ENCODE results near the gene PIAS4.
A peak's percentile ranks its signal among the peaks of the same experiment; 100 is the strongest.

Gene PIAS4

DNA sequence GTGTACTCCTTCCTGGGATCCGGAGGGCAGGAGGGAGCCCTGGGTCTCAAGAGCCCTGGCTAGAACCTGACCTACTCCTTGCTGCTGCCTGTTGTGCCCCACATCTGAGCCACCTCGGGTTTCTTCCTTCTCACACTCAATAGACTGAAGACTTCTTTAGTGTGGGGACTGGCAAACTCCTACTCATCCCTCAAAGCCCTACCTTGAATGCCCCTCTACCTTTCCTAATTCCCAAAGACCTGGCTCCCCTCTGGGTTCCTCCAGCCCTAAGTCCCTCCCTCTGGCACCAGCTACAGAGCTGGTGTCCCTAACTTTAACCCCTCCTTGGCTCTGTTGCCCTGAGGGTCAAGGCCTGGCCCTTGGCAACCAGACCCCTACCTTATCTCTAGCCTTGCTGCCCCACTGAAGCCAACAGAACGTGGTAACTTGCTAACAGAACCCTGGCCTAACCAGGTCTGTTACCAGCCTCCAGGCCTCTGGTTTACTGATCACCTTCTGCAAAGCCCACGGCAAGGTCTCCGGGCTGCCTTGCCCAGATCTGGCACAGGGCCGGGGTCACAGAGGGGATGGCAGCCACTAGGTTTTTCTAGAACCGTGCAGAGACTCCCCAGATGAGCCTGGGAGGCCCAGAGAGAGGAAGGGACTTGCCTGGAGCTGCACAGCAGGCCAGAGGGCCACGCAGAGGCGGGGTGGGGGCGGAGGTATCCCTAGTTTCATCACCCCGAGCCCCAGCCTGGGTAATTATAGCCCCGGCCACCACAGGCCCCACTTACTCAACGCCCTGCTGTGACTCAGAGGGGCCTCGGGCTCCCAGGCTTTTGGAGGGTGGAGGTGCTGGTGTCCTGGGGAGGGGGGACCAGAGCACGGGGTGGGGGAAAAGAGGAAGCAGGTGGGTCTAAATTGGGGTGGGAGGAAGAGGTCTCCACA, 43.9 kb downstream of the PIAS4 start:
- TF ChIP-seq BACH2 (CRISPR knock-in tag; IDR thresholded peaks at IDR 0.05; ENCODE audit: borderline replicate concordance) = no peak
- TF ChIP-seq ZFP30 (CRISPR knock-in tag; IDR thresholded peaks at IDR 0.05) = no peak
- no peak for TF ChIP-seq ARNTL (CRISPR knock-in tag; IDR thresholded peaks at IDR 0.05; ENCODE audit: borderline replicate concordance, low read depth)
- TF ChIP-seq OSR1 (CRISPR knock-in tag; IDR thresholded peaks at IDR 0.05) = no peak
- no peak for TF ChIP-seq ZNF565 (CRISPR knock-in tag; conservative IDR thresholded peaks at IDR 0.05; ENCODE audit: low read depth)
- peak; percentile 99 for TF ChIP-seq ZFP3 (CRISPR knock-in tag; IDR thresholded peaks at IDR 0.05)
- ATAC-seq = no peak

DNA sequence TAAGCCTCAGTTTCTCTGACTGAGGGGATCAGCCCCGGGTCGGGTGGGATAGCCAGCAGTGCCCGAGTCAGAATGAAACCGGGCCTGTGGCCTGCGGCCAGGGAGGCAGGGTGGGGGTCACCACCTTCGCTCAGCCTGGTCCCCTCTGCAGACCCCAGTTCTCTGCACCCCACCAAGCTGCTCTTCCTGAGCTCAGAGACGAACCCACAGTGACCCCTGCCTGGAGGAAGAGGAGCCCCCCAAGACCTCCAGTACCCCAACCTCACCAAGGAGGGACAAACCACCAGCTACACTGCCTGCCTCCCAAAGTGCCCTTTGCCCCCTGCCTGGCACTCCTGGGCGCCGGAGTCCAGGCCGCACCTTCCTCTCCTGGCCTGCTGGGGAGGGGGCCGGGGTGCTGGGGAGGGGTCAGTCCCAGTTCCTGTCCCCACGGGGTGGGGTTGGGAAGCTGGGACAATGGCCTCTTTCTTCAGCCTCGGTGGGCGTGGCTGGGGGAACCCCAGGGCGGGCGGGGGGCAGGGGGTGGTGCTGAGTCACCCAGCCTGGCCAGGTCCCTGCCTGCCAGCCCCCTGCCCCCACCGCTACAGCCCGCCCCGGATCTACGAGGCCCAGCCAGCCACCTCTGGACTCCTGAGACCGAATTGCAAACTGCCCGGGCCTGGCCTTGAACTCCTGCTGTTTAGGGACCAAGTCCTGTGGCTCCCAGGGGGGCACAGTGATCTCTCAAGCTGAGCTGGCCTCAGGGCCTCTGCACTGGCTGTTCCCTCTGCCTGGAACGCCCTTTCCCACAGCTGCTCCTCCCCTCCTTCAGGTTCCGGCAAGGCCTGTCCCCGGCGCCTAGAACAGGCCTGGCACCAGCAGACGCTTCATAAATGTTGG, 44.8 kb downstream of the PIAS4 start:
- TF ChIP-seq CSDC2 (CRISPR knock-in tag; IDR thresholded peaks at IDR 0.05) = no peak
- no peak for TF ChIP-seq TCF4 (CRISPR knock-in tag; IDR thresholded peaks at IDR 0.05; ENCODE audit: borderline replicate concordance)
- TF ChIP-seq ZFP30 (CRISPR knock-in tag; IDR thresholded peaks at IDR 0.05) = no peak
- ATAC-seq = no peak

DNA sequence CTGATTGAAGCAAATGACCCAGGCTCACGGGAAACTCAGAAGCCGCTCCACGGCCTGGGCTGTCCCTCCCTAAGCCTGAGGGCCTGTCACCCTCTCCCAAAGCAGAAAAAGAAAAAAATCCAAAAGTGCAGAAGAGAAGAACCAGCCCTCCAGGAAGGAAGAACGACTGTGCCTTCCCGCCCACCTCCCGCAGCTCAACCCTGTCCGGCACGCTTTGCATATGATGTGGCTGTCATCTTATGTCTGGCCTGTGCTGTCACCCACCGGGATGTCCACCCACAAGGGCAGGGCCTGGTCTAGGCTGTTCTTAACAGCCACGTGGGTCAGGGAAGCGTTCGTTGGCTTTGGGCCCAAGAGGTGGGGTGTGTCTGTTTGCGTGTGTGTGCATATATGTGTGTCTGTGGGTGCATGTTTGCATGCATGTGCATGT, 45.5 kb downstream of the PIAS4 start:
- no peak for TF ChIP-seq ISL1 (CRISPR knock-in tag; IDR thresholded peaks at IDR 0.05)
- TF ChIP-seq SNAI2 (CRISPR knock-in tag; IDR thresholded peaks at IDR 0.05) = no peak
- TF ChIP-seq, protein P1, sequence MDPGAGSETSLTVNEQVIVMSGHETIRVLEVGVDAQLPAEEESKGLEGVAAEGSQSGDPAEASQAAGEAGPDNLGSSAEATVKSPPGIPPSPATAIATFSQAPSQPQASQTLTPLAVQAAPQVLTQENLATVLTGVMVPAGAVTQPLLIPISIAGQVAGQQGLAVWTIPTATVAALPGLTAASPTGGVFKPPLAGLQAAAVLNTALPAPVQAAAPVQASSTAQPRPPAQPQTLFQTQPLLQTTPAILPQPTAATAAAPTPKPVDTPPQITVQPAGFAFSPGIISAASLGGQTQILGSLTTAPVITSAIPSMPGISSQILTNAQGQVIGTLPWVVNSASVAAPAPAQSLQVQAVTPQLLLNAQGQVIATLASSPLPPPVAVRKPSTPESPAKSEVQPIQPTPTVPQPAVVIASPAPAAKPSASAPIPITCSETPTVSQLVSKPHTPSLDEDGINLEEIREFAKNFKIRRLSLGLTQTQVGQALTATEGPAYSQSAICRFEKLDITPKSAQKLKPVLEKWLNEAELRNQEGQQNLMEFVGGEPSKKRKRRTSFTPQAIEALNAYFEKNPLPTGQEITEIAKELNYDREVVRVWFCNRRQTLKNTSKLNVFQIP (CRISPR knock-in tag; IDR thresholded peaks at IDR 0.05; ENCODE audit: borderline replicate concordance, low read depth) = no peak
- TF ChIP-seq, protein P2, sequence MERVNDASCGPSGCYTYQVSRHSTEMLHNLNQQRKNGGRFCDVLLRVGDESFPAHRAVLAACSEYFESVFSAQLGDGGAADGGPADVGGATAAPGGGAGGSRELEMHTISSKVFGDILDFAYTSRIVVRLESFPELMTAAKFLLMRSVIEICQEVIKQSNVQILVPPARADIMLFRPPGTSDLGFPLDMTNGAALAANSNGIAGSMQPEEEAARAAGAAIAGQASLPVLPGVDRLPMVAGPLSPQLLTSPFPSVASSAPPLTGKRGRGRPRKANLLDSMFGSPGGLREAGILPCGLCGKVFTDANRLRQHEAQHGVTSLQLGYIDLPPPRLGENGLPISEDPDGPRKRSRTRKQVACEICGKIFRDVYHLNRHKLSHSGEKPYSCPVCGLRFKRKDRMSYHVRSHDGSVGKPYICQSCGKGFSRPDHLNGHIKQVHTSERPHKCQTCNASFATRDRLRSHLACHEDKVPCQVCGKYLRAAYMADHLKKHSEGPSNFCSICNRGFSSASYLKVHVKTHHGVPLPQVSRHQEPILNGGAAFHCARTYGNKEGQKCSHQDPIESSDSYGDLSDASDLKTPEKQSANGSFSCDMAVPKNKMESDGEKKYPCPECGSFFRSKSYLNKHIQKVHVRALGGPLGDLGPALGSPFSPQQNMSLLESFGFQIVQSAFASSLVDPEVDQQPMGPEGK (CRISPR knock-in tag; IDR thresholded peaks at IDR 0.05; ENCODE audit: borderline replicate concordance) = no peak
- TF ChIP-seq RARB (CRISPR knock-in tag; IDR thresholded peaks at IDR 0.05) = no peak
- no peak for TF ChIP-seq BACH2 (CRISPR knock-in tag; IDR thresholded peaks at IDR 0.05; ENCODE audit: borderline replicate concordance)
- TF ChIP-seq TOX (CRISPR knock-in tag; IDR thresholded peaks at IDR 0.05; ENCODE audit: borderline replicate concordance) = no peak
- TF ChIP-seq ESRRG (CRISPR knock-in tag; IDR thresholded peaks at IDR 0.05) = no peak
- TF ChIP-seq ZNF70 (CRISPR knock-in tag; IDR thresholded peaks at IDR 0.05) = no peak
- ATAC-seq = no peak

DNA sequence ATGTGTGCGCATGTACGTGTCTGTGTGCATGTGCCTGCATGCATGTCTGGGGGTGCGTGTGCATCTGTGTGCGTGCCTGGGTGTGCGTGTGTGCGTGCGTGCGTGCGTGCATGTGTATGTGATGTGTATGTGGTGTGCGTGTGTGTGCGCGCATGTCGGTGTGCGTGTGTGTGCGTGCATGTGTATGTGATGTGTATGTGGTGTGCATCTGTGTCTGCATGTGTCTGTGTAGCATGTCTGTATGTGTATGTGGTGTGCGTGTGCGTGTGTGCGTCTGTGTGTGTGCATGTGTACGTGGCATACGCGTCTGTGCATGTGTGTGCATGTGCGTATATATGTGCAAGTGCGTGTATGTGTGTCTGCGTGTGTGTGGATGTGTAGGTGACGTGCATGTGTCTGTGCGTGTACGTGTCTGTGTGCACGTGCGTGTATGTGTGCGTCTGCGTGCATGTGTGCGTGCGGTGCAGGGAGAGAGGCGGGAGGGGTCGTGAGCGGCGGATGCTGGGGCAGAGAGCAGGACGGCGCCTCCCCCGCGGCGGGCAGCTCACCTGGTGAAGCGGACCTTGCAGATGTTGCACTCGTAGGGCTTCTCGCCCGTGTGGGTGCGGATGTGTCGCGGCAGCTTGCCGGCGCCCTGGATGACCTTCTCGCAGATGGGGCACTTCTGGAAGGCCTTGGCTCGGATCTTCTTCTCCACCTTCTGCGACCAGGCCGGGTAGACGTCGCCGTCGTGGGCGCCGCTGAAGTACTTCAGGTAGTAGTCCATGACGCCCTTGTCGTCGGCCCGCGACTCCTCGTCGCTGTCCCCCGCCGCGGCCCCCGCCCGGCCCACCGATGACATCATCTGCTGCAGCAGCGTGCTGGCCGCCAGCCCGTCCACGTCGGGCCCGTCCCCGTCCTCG, 46.1 kb downstream of the PIAS4 start:
- TF ChIP-seq ZFP3 (CRISPR knock-in tag; IDR thresholded peaks at IDR 0.05) (no peak), SNAI2 (CRISPR knock-in tag; IDR thresholded peaks at IDR 0.05) (no peak), GLIS3 (CRISPR knock-in tag; IDR thresholded peaks at IDR 0.05) (no peak), TCF4 (CRISPR knock-in tag; IDR thresholded peaks at IDR 0.05; ENCODE audit: borderline replicate concordance) (no peak), ARNTL (CRISPR knock-in tag; IDR thresholded peaks at IDR 0.05; ENCODE audit: borderline replicate concordance, low read depth) (no peak), PPARA (CRISPR knock-in tag; IDR thresholded peaks at IDR 0.05; ENCODE audit: borderline replicate concordance) (no peak), OSR1 (CRISPR knock-in tag; IDR thresholded peaks at IDR 0.05) (no peak), CSDC2 (CRISPR knock-in tag; IDR thresholded peaks at IDR 0.05) (no peak), ZNF565 (CRISPR knock-in tag; conservative IDR thresholded peaks at IDR 0.05; ENCODE audit: low read depth) (no peak), ESRRG (CRISPR knock-in tag; IDR thresholded peaks at IDR 0.05) (no peak), BACH2 (CRISPR knock-in tag; IDR thresholded peaks at IDR 0.05; ENCODE audit: borderline replicate concordance) (no peak), ISL1 (CRISPR knock-in tag; IDR thresholded peaks at IDR 0.05) (no peak)
- TF ChIP-seq, protein P1 (CRISPR knock-in tag; IDR thresholded peaks at IDR 0.05; ENCODE audit: borderline replicate concordance, low read depth) = no peak
- TF ChIP-seq, protein P2 (CRISPR knock-in tag; IDR thresholded peaks at IDR 0.05; ENCODE audit: borderline replicate concordance) = no peak
- no peak for ATAC-seq
